HEK293 (cell line): ENCODE data around the gene MRPL34.
A peak's percentile ranks its signal among the peaks of the same experiment; 100 is the strongest.

Experiments
- KLF10 ChIP-seq: fragments of 450-650 bp; IDR thresholded peaks from 2 replicates; pipeline ENCODE4 v1.5.1; 2018; ENCODE audit warnings: missing biosample characterization, mild to moderate bottlenecking, missing genetic modification characterization
- KLF16 ChIP-seq: fragments of 450-650 bp; formaldehyde crosslinking; IDR thresholded peaks from 2 replicates; pipeline ENCODE4 v1.5.1; 2017; ENCODE audit warnings: missing biosample characterization, missing genetic modification characterization
- KLF17 ChIP-seq: fragments of 450-650 bp; formaldehyde crosslinking; IDR thresholded peaks from 2 replicates; pipeline ENCODE4 v1.5.1; 2016; ENCODE audit warnings: missing biosample characterization, missing genetic modification characterization
- MYNN ChIP-seq: fragments of 450-650 bp; formaldehyde crosslinking; IDR thresholded peaks from 2 replicates; pipeline ENCODE4 v1.5.1; 2016; ENCODE audit warnings: missing biosample characterization, missing genetic modification characterization, borderline replicate concordance
- MZF1 ChIP-seq: fragments of 450-650 bp; formaldehyde crosslinking; IDR thresholded peaks from 2 replicates; pipeline ENCODE4 v1.5.1; 2017; ENCODE audit warnings: missing biosample characterization, missing genetic modification characterization, borderline replicate concordance
- REPIN1 ChIP-seq: fragments of 450-650 bp; formaldehyde crosslinking; IDR thresholded peaks from 2 replicates; pipeline ENCODE4 v1.5.1; 2017; ENCODE audit warnings: missing biosample characterization, missing genetic modification characterization, low read depth
- TSHZ1 ChIP-seq: fragments of 450-650 bp; formaldehyde crosslinking; IDR thresholded peaks from 2 replicates; pipeline ENCODE4 v1.5.1; 2016; ENCODE audit warnings: missing biosample characterization, missing genetic modification characterization, borderline replicate concordance
- WT1 ChIP-seq: fragments of 450-650 bp; formaldehyde crosslinking; IDR thresholded peaks from 2 replicates; pipeline ENCODE4 v1.5.1; 2016; ENCODE audit warnings: missing biosample characterization, missing genetic modification characterization
- YY2 ChIP-seq: fragments of 450-650 bp; formaldehyde crosslinking; IDR thresholded peaks from 2 replicates; pipeline ENCODE4 v1.5.1; 2016; ENCODE audit warnings: missing biosample characterization, missing genetic modification characterization
- ZBTB17 ChIP-seq: fragments of 450-650 bp; formaldehyde crosslinking; IDR thresholded peaks from 2 replicates; pipeline ENCODE4 v1.5.1; 2016; ENCODE audit warnings: missing biosample characterization, missing genetic modification characterization
- ZNF10 ChIP-seq: fragments of 450-650 bp; formaldehyde crosslinking; IDR thresholded peaks from 2 replicates; pipeline ENCODE4 v1.5.1; 2017; ENCODE audit warnings: missing biosample characterization, missing genetic modification characterization
- ZNF114 ChIP-seq: fragments of 450-650 bp; formaldehyde crosslinking; IDR thresholded peaks from 2 replicates; pipeline ENCODE4 v1.5.0; 2017; ENCODE audit warnings: missing biosample characterization, missing genetic modification characterization
- ZNF138 ChIP-seq: fragments of 450-650 bp; formaldehyde crosslinking; IDR thresholded peaks from 2 replicates; pipeline ENCODE4 v1.5.1; 2016; ENCODE audit warnings: missing biosample characterization, missing genetic modification characterization, borderline replicate concordance
- ZNF157 ChIP-seq: fragments of 450-650 bp; formaldehyde crosslinking; IDR thresholded peaks from 2 replicates; pipeline ENCODE4 v1.5.1; 2016; ENCODE audit warnings: missing biosample characterization, missing genetic modification characterization
- ZNF175 ChIP-seq: fragments of 450-650 bp; formaldehyde crosslinking; IDR thresholded peaks from 2 replicates; pipeline ENCODE4 v1.5.1; 2016; ENCODE audit warnings: missing biosample characterization, missing genetic modification characterization
- ZNF26 ChIP-seq: fragments of 450-650 bp; formaldehyde crosslinking; IDR thresholded peaks from 2 replicates; pipeline ENCODE4 v1.5.1; 2016; ENCODE audit warnings: missing biosample characterization, missing genetic modification characterization
- ZNF266 ChIP-seq: fragments of 450-650 bp; formaldehyde crosslinking; IDR thresholded peaks from 2 replicates; pipeline ENCODE4 v1.5.1; 2016; ENCODE audit warnings: missing biosample characterization, missing genetic modification characterization, low read depth
- ZNF37A ChIP-seq: fragments of 450-650 bp; IDR thresholded peaks from 2 replicates; pipeline ENCODE4 v1.5.1; 2018; ENCODE audit warnings: missing biosample characterization, missing genetic modification characterization
- ZNF391 ChIP-seq: fragments of 450-650 bp; formaldehyde crosslinking; IDR thresholded peaks from 2 replicates; pipeline ENCODE4 v1.5.1; 2016; ENCODE audit warnings: low read depth, missing biosample characterization, missing genetic modification characterization, borderline replicate concordance
- ZNF394 ChIP-seq: fragments of 450-650 bp; formaldehyde crosslinking; IDR thresholded peaks from 2 replicates; pipeline ENCODE4 v1.5.1; 2016; ENCODE audit warnings: missing biosample characterization, missing genetic modification characterization, mild to moderate bottlenecking, moderate library complexity, borderline replicate concordance
- ZNF473 ChIP-seq: fragments of 450-650 bp; formaldehyde crosslinking; IDR thresholded peaks from 2 replicates; pipeline ENCODE4 v1.5.1; 2017; ENCODE audit warnings: missing biosample characterization, missing genetic modification characterization
- ZNF488 ChIP-seq: fragments of 450-650 bp; formaldehyde crosslinking; IDR thresholded peaks from 2 replicates; pipeline ENCODE4 v1.5.1; 2016; ENCODE audit warnings: missing biosample characterization, missing genetic modification characterization
- ZNF544 ChIP-seq: fragments of 450-650 bp; formaldehyde crosslinking; IDR thresholded peaks from 2 replicates; pipeline ENCODE4 v1.5.0; 2017; ENCODE audit warnings: missing biosample characterization, missing genetic modification characterization
- ZNF626 ChIP-seq: fragments of 450-650 bp; sonication (Bioruptor Pico); formaldehyde crosslinking; IDR thresholded peaks from 2 replicates; pipeline ENCODE4 v1.5.1; 2018; ENCODE audit warnings: missing biosample characterization, missing genetic modification characterization, inconsistent platforms
- ZNF658 ChIP-seq: fragments of 450-650 bp; formaldehyde crosslinking; IDR thresholded peaks from 2 replicates; pipeline ENCODE4; 2016; ENCODE audit warnings: missing biosample characterization, missing genetic modification characterization
- ZNF777 ChIP-seq: fragments of 450-650 bp; formaldehyde crosslinking; IDR thresholded peaks from 2 replicates; pipeline ENCODE4 v1.5.1; 2017; ENCODE audit warnings: missing biosample characterization, missing genetic modification characterization, borderline replicate concordance
- ZNF830 ChIP-seq: fragments of 450-650 bp; IDR thresholded peaks from 2 replicates; pipeline ENCODE4 v1.5.0; 2018; ENCODE audit warnings: missing biosample characterization, missing genetic modification characterization, low read depth, mild to moderate bottlenecking, moderate library complexity
- ZNF837 ChIP-seq: fragments of 450-650 bp; formaldehyde crosslinking; IDR thresholded peaks from 2 replicates; pipeline ENCODE4 v1.5.1; 2016; ENCODE audit warnings: missing biosample characterization, missing genetic modification characterization
- ZSCAN23 ChIP-seq: fragments of 450-650 bp; formaldehyde crosslinking; IDR thresholded peaks from 2 replicates; pipeline ENCODE4 v1.5.1; 2016; ENCODE audit warnings: missing biosample characterization, missing genetic modification characterization
- TF ChIP-seq, protein P1 (sequence below): fragments of 450-650 bp; formaldehyde crosslinking; IDR thresholded peaks from 2 replicates; pipeline ENCODE4 v1.5.1; 2016; ENCODE audit warnings: missing biosample characterization, missing genetic modification characterization

Gene MRPL34

DNA sequence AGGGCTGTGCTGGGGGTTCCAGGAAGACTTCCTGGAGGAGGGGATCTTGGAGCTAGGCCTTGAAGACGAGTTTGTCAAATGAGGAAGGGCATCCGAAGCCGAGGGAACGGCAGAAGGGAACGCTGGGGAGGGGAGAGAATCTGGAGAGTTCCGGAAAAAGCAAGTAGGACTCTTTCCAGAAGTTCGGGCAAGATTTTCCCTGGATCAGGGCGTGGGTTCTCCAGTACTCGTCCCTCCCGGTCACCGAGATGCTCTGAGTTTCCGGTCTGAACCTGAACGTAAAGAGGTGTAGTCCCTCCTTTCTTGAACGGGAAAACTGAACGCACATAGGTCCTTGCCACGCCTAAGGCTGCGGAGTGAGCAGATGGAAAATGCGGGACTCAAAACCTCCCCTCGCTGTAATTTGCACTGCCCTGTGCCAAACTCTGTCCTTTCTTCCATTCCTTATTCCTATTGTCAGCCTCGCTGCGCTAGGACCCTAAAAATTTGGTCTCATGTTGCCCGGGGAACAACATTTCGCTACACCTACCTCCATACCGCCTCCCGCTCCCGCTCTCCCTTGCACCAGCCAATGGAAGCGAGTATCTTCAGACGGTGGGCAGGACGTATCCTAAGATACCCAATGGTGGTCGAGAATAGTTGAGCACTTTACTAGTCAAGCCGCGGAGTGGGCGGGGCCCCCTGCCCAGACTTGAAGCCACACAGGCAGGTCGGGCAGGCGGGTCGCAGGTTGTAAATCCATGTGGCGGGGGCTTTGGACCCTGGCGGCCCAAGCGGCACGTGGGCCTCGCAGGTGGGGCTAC, 31.4 kb downstream of the MRPL34 start, which contains the start of gene GTPBP3 (continued):
- TF ChIP-seq ZNF626 (tag by site-specific recombination) (no peak), ZNF473 (no peak), ZNF37A (no peak), ZNF157 (tag by site-specific recombination) (no peak; the same call in 1 of the 2 replicates), YY2 (tag by site-specific recombination) (peak; percentile 100), ZNF837 (tag by site-specific recombination) (no peak), ZNF488 (tag by site-specific recombination) (no peak), ZNF175 (tag by site-specific recombination) (no peak), ZNF26 (tag by site-specific recombination) (no peak), MZF1 (tag by site-specific recombination) (no peak; the same call in 1 of the 2 replicates), MYNN (tag by site-specific recombination) (peak; percentile 57; the same call in 1 of the 2 replicates), ZNF658 (tag by site-specific recombination) (no peak; the same call in 1 of the 2 replicates), KLF17 (peak; percentile 99), ZNF544 (no peak), ZNF830 (no peak), ZSCAN23 (tag by site-specific recombination) (peak; percentile 82), WT1 (tag by site-specific recombination) (peak; percentile 85), ZNF394 (tag by site-specific recombination) (peak; percentile 75; the same call in 1 of the 2 replicates), KLF16 (tag by site-specific recombination) (peak; percentile 100), ZNF266 (no peak), ZNF10 (tag by site-specific recombination) (peak; percentile 66; the same call in 1 of the 2 replicates), TSHZ1 (tag by site-specific recombination) (peak; percentile 55; the same call in 1 of the 2 replicates), REPIN1 (tag by site-specific recombination) (peak; percentile 97; the same call in 1 of the 2 replicates), ZBTB17 (peak; percentile 97), ZNF114 (tag by site-specific recombination) (no peak), ZNF391 (tag by site-specific recombination) (peak; percentile 99; the same call in 1 of the 2 replicates), ZNF138 (tag by site-specific recombination) (no peak), KLF10 (tag by site-specific recombination) (peak; percentile 91), ZNF777 (tag by site-specific recombination) (peak; percentile 78)
- TF ChIP-seq, protein P1, sequence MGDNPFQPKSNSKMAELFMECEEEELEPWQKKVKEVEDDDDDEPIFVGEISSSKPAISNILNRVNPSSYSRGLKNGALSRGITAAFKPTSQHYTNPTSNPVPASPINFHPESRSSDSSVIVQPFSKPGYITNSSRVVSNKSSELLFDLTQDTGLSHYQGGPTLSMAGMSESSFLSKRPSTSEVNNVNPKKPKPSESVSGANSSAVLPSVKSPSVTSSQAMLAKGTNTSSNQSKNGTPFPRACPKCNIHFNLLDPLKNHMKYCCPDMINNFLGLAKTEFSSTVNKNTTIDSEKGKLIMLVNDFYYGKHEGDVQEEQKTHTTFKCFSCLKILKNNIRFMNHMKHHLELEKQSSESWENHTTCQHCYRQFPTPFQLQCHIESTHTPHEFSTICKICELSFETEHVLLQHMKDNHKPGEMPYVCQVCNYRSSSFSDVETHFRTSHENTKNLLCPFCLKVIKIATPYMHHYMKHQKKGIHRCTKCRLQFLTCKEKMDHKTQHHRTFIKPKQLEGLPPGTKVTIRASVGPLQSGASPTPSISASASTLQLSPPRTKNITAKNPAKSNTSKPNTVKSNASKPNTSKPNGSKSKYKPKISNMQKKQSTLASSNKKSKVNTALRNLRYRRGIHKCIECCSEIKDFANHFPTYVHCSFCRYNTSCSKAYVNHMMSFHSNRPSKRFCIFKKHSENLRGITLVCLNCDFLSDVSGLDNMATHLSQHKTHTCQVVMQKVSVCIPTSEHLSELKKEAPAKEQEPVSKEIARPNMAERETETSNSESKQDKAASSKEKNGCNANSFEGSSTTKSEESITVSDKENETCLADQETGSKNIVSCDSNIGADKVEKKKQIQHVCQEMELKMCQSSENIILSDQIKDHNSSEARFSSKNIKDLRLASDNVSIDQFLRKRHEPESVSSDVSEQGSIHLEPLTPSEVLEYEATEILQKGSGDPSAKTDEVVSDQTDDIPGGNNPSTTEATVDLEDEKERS (tag by site-specific recombination) = peak; percentile 77; the same call in 1 of the 2 replicates
